ENCODE results near the gene ACVR1B. TPM values are rescaled to one million over a fixed set of nuclear protein-coding genes. Genes with fewer than 3 reads are reported as not detected.

Gene ACVR1B
- total RNA-seq, 1 donor from 2014 or later, result 40.6 TPM

- no peak for DNase-seq (ENCODE audit: low spot score)
Measured at GRCh38 chr12:52020539-52021336, 69.2 kb downstream of the ACVR1B start.

GRCh38 chr12:52022841-52023181 is 71.3 kb downstream of the ACVR1B start:
- no peak for DNase-seq (ENCODE audit: low spot score)

- peak; percentile 89 for DNase-seq (ENCODE audit: low spot score)
Measured at GRCh38 chr12:52023182-52023975, 71.9 kb downstream of the ACVR1B start.

GRCh38 chr12:52023976-52024688 is 72.6 kb downstream of the ACVR1B start:
- DNase-seq (ENCODE audit: low spot score), result no peak

GRCh38 chr12:52024845-52025230 is 73.3 kb downstream of the ACVR1B start:
- DNase-seq (ENCODE audit: low spot score), result no peak

- DNase-seq (ENCODE audit: low spot score), result no peak
Measured at GRCh38 chr12:52026263-52026662, 74.8 kb downstream of the ACVR1B start.

GRCh38 chr12:52027085-52027843 is 75.8 kb downstream of the ACVR1B start:
- no peak for DNase-seq (ENCODE audit: low spot score)

- DNase-seq (ENCODE audit: low spot score), result no peak
Measured at GRCh38 chr12:52029685-52030084, 78.2 kb downstream of the ACVR1B start.

- peak; percentile 81 for DNase-seq (ENCODE audit: low spot score)
Measured at GRCh38 chr12:52032446-52032803, 80.9 kb downstream of the ACVR1B start.

- peak; percentile 97 for DNase-seq (ENCODE audit: low spot score)
Measured at GRCh38 chr12:52032804-52033445, 81.4 kb downstream of the ACVR1B start.

- no peak for DNase-seq (ENCODE audit: low spot score)
Measured at GRCh38 chr12:52033446-52034140, 82.1 kb downstream of the ACVR1B start.

GRCh38 chr12:52035190-52035589 is 83.7 kb downstream of the ACVR1B start:
- no peak for DNase-seq (ENCODE audit: low spot score)

- DNase-seq (ENCODE audit: low spot score), result no peak
Measured at GRCh38 chr12:52035926-52036325, 84.4 kb downstream of the ACVR1B start.

GRCh38 chr12:52036587-52037171 is 85.2 kb downstream of the ACVR1B start:
- peak; percentile 87 for DNase-seq (ENCODE audit: low spot score)

- DNase-seq (ENCODE audit: low spot score), result peak; percentile 67
Measured at GRCh38 chr12:52037248-52037861, 85.9 kb downstream of the ACVR1B start.

- no peak for DNase-seq (ENCODE audit: low spot score)
Measured at GRCh38 chr12:52038447-52038846, 86.9 kb downstream of the ACVR1B start.

- DNase-seq (ENCODE audit: low spot score), result no peak
Measured at GRCh38 chr12:52041035-52041434, 89.5 kb downstream of the ACVR1B start.

- DNase-seq (ENCODE audit: low spot score), result peak; percentile 45
Measured at GRCh38 chr12:52041695-52042123, 90.2 kb downstream of the ACVR1B start.

GRCh38 chr12:52042706-52043385 is 91.3 kb downstream of the ACVR1B start:
- no peak for DNase-seq (ENCODE audit: low spot score)
